Gastroesophageal sphincter (tissue), 4 donors: ENCODE measurements around the gene ARAP1. TPM values are rescaled to one million over a fixed set of nuclear protein-coding genes. Genes with fewer than 3 reads are reported as not detected.

ENCODE experiments used
- ATAC-seq: fragments of 150-250 bp; one replicate; pipeline ENCODE4 v1.9.1; 2016; ENCODE audit warnings: mild to moderate bottlenecking, moderate library complexity
- H3K27ac ChIP-seq, 4 donors: fragments of 200-600 bp; sonication (generic) in 3 of 4; 1 replicate in 3 of 4; 2 replicates in 1 of 4; pipeline ENCODE4 v1.5.1; 2016 to 2019
- H3K27me3 ChIP-seq: fragments of 200-600 bp; sonication (generic); one replicate; pipeline ENCODE4 v1.5.1; 2019
- H3K36me3 ChIP-seq, 2 donors: fragments of 200-600 bp; sonication (generic); one replicate each; pipeline ENCODE4 v1.5.1; 2019; ENCODE audit warnings: control low read depth in 1 of 2
- H3K4me1 ChIP-seq, 3 donors: fragments of 200-600 bp; sonication (generic); 1 replicate in 2 of 3; 2 replicates in 1 of 3; pipeline ENCODE4 v1.5.1; 2016 to 2019; ENCODE audit warnings: control low read depth in 2 of 3
- H3K4me3 ChIP-seq, 2 donors: fragments of 200-600 bp; sonication (generic); one replicate each; pipeline ENCODE4 v1.5.1; 2019; ENCODE audit warnings: mild to moderate bottlenecking in 1 of 2, moderate library complexity in 1 of 2
- H3K9me3 ChIP-seq, 3 donors: fragments of 200-600 bp; sonication (generic); one replicate each; pipeline ENCODE4 v1.5.1; 2017 to 2019; ENCODE audit warnings: control low read depth in 2 of 3
- CTCF ChIP-seq, 4 experiments: fragments of 200-600 bp in 2 of 4; fragments of 450-650 bp in 2 of 4; sonication (generic) in 1 of 4; IDR thresholded peaks; one replicate each; pipeline ENCODE4 v1.5.1; 2017 to 2019; ENCODE audit warnings: antibody characterized with exemption in 4 of 4, mild to moderate bottlenecking in 2 of 4, moderate library complexity in 2 of 4
- EP300 ChIP-seq: sonication (generic); formaldehyde crosslinking; IDR thresholded peaks from one replicate; pipeline ENCODE4 v1.6.1; 2017; ENCODE audit warnings: antibody characterized with exemption, mild to moderate bottlenecking
- POLR2A ChIP-seq, 2 donors: fragments of 450-650 bp; IDR thresholded peaks; one replicate each; pipeline ENCODE4 v1.6.1; 2017; ENCODE audit warnings: antibody characterized with exemption in 2 of 2, mild to moderate bottlenecking in 2 of 2, moderate library complexity in 1 of 2
- POLR2AphosphoS5 ChIP-seq: sonication (generic); formaldehyde crosslinking; IDR thresholded peaks from one replicate; pipeline ENCODE4 v1.6.1; 2017; ENCODE audit warnings: antibody characterized with exemption
- WGBS, 2 donors: methylation state at CpG; one replicate each; pipeline ENCODE4 v1.1.5; 2018; ENCODE audit warnings: low coverage in 1 of 2; 5-methylcytosine and 5-hydroxymethylcytosine counted together
- total RNA-seq, 4 donors: library from RNA; depleted of rRNA; stranded (reverse); fragments of >200 nt; gene quantifications; one replicate each; pipeline ENCODE4 v1.1.0, GENCODE V29; 2016

ARAP1 gene
- total RNA-seq, 4 donors from 2014 or later, result 72.4 to 125 (median 95.1) TPM

DNA sequence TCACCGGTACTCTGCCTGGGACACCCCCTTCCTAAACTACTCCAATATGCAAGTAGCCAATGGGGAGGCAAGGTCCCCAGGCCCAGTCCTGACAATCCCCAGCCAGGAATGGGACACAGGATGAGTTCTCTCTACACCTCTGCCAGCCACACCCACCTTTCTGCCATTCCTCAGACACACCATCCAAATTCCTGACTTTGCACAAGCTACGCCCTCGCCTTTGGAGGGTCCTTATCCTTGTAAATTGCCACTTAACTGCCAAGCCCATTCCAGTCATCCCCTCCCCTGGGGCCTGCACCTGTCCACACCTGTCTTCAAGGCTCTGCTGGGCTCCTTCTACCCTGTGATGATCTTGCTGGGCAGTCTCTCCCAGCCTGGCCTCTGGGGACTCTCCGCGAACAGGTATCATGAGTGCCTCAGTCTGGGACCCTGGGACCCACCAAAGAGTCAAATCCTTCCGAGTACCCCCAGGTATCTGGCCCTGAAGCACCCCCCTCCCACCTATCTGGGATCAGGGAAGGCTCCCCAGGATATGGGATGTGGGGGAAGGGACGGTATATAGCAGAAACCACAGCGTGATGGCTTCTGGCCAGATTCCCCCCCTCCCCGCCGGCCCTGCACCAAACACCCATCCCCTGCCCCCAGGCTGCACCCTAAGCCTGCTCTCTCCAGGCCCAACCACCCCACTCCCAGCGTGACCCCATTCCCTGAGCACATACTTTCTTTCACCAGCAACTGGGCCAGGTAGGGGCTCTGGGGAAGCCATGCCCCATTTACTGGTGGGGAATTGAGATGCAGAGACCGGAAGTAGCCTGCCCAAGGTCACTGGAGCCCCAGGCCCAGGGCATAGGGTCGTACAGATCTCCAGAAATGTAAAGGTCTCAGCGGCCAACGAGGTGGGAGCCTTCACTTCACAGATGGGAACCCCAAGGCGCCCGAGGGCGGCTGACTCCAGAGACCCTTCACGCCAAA lies 806 bp downstream of the ARAP1 start:
- no peaks in the 10 kb centered on the region for H3K27me3 ChIP-seq
- WGBS, 2 donors, result 57 to 66% methylated on average over 3 to 6 of the region's 19 CpGs
- H3K4me1 ChIP-seq, result peaks cover 0 to 57% (median 16%) of the 10 kb centered on the region in 3 donors
- no peak for ATAC-seq
- peaks cover 0 to 20% of the 10 kb centered on the region in 2 donors for H3K36me3 ChIP-seq
- no peaks in the 10 kb centered on the region for H3K9me3 ChIP-seq
- peak overlapping the region; percentile 68 to 72 for H3K4me3 ChIP-seq
- TF ChIP-seq CTCF (IDR thresholded peaks at IDR 0.05), result no peak
- no peak for TF ChIP-seq EP300
- TF ChIP-seq POLR2A (IDR thresholded peaks at IDR 0.05), result no peak
- no peak for TF ChIP-seq POLR2AphosphoS5
- H3K27ac ChIP-seq, result peak overlapping the region in 3 of 4 donors; percentile 36 to 78 (median 59)

DNA sequence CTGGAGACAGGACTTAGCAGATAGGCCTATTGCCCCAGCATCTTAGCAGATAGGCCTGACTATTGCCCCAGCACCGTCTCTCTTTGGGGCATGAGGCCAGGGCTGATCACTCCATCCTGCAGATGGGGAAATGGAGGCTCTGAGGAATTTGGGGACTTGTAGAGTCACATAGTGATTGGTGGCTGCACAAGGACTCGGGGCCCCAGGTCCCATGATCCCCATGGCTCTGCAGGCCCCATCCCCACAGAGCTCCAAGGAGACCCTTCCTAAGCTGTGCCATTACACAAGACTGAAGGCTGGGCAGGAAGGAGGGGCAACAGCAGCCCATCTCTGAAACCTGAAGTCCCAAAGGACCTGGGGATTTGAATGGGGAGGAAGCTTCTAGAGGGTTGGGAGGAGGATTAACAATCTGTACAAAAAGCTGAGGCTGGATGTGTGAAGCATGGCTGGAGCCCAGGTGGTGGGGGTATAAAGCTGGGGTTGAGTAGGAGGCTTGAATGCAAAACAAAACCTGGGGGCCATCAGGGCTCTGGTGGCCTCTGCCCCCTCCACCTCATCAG lies 1.6 kb downstream of the ARAP1 start:
- Histone ChIP-seq H3K27ac (peak overlapping the region in 1 of 4 donors; percentile 78), H3K9me3 (no peaks in the 10 kb centered on the region), H3K4me3 (peak overlapping the region in 1 of 2 donors; percentile 72), H3K27me3 (no peaks in the 10 kb centered on the region), H3K36me3 (peaks cover 0 to 12% of the 10 kb centered on the region in 2 donors), H3K4me1 (peaks cover 0 to 59% (median 16%) of the 10 kb centered on the region in 3 donors)
- TF ChIP-seq POLR2AphosphoS5 (no peak), CTCF (IDR thresholded peaks at IDR 0.05) (no peak), POLR2A (IDR thresholded peaks at IDR 0.05) (no peak), EP300 (no peak)
- no CpG with 5 or more reads among the region's 2 CpGs for WGBS, 2 donors
- no peak for ATAC-seq

GRCh38 chr11:72750086-72750485 lies 2.1 kb downstream of the ARAP1 start:
- Histone ChIP-seq H3K27me3 (no peaks in the 10 kb centered on the region), H3K4me1 (peaks cover 0 to 59% (median 16%) of the 10 kb centered on the region in 3 donors), H3K27ac (peak overlapping the region in 1 of 4 donors; percentile 78), H3K4me3 (no peak overlapping the region), H3K36me3 (peaks cover 0 to 9% of the 10 kb centered on the region in 2 donors), H3K9me3 (no peaks in the 10 kb centered on the region)
- ATAC-seq, result no peak
- TF ChIP-seq POLR2A (IDR thresholded peaks at IDR 0.05), result no peak
- no peak for TF ChIP-seq POLR2AphosphoS5
- no peak for TF ChIP-seq CTCF (IDR thresholded peaks at IDR 0.05)
- TF ChIP-seq EP300, result no peak
- no CpG with 5 or more reads among the region's 9 CpGs for WGBS, 2 donors

DNA sequence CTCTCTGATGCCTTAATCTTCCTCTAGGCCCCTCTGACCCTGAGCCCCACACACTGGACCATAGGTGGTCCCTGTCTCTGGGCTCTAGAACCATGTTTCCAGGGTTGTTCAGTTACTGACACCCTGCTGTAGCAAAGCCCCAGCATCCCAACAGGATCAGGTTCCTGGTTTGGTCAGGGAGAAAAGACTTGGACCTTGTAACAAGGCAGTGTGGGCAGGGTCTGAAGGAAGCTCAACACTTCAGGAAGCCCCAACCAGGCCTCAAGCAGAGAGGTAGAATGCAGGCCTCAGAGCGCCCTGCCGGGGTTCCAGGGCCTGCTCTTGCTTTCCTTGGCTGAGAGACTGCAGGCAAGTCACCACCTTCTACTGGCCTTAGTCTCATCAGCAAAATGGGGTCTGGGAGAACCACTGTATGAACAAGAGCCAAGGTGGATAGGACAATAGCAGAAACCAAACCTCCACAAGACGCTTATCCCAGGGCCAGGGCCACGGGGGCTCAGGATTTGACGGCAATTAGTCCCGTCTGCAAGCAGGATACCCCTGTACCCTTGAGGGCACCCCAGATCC lies 4.8 kb downstream of the ARAP1 start:
- Histone ChIP-seq H3K27me3 (no peaks in the 10 kb centered on the region), H3K27ac (no peak overlapping the region), H3K9me3 (no peaks in the 10 kb centered on the region), H3K4me1 (peaks cover 0 to 66% (median 12%) of the 10 kb centered on the region in 3 donors), H3K4me3 (no peak overlapping the region), H3K36me3 (no peaks in the 10 kb centered on the region)
- 90% methylated on average over 2 to 4 of the region's 6 CpGs for WGBS, 2 donors
- ATAC-seq, result no peak
- no peak for TF ChIP-seq POLR2AphosphoS5
- no peak for TF ChIP-seq CTCF (IDR thresholded peaks at IDR 0.05)
- TF ChIP-seq EP300, result no peak
- TF ChIP-seq POLR2A (IDR thresholded peaks at IDR 0.05), result no peak
